DMS53 treated with DMSO at 0.1 percent for 48 hours (cell line): ENCODE measurements around the gene SMIM28.

Experiments
- DNase-seq: peaks from one replicate; lab custom pipeline; 2025; ENCODE audit not compliant: unreplicated experiment; lab: John Stamatoyannopoulos, UW

The SMIM28 gene

DNA sequence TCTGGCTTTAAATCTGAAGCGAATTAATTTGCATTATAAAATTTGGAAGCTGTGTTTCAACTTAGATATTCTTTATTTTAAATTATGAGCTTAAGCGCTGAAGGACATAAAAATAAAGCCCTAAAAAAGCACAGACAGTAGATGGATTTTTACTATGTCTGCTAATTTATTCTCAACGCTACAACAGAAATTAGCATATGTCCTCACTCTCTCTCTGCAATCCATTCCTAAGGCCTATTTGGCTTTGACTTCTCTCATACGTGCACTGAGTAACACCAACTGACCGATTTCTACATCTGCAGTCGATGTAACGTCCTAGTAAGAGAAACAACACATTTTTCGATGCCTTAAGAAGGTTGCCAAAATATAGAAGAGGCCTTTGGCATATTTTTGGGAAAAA lies 50.0 kb downstream of the SMIM28 start:
- no peak for DNase-seq

DNA sequence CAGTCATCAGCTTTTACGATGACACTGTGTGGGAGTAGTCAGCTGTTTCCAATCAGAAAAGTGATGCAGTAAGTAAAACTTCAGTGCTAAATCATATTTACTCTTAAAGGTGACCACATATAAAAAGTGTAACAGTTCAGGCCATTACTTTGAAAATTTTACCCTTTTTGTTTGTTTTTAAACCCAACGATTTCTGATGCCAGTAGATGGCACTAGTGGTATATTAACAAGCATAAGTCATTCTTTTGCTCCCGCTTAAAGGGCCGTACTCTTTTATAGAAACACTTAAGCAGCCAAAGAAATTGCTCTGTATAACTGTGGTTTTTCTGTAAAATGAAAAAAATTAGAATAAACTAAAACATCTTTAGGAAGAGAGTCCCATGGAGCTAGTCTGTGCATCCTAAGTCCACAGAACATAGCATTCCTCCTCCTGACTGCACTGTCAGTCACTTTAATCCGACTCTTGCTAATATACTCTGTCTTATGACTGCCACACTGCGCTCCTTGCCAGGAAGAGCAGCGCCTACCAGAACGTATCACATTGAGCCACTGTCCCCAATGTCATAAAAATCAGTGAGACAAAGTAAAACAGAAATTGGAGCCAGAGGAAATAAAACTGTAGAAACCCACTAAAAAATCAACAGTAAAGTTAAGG lies 51.4 kb downstream of the SMIM28 start:
- DNase-seq: peak; percentile 42

DNA sequence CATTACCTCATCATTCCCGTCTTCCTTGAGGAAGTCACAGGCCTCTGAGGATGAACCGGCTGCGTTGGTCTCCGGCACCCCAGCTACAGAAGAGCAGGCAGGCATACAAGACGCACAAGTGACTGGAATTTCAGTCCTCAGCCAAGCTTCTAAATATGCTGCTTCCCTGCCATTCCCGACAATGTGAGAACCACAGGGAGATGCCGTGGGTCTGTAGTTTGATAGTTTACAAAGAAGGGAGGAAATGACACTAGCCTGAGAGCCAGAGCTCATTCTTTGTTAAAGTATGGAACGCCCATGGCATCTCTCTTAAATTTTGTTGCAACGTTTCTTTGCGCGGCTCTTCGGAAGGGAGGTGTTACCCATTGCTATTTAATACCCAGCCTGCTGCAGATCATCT lies 52.1 kb downstream of the SMIM28 start:
- DNase-seq: no peak

DNA sequence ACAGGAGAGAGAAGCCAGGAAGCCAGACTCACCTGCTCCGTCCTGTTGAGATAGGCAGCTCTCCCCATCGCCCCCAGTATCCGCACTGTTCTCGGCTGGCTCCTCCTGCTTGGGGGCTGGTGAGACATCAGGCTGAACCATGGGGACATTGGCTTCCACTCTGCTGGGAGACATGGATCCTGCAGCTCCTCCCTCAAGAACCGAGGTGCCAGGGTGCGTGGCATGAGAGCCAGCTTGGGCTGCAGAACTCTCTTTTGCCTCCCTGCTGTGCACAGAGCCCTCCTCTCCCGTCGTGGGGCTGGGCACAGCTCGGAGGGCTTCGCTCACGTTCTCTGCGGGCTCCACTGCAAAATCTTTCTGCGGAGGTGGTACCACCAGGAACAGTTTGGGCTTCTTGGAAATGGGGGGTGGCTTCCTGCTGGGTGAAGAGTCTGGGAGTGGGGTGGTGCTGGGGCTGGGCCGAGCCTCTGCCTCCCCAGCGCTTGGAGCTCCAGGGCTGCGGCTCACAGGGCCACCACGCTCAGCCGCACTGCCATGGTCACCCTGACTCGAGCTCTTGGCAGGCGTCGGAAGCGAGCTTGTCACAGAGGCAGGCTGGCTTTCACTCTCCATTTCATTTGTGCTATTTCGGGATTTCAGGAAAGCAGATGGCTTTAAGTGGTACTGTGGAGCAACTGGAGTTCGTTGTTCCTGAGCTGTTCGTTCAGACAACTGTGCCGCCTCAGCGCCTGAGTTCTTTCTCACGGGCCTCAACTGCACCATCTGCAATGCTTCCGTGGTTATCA lies 52.8 kb downstream of the SMIM28 start:
- DNase-seq: no peak

DNA sequence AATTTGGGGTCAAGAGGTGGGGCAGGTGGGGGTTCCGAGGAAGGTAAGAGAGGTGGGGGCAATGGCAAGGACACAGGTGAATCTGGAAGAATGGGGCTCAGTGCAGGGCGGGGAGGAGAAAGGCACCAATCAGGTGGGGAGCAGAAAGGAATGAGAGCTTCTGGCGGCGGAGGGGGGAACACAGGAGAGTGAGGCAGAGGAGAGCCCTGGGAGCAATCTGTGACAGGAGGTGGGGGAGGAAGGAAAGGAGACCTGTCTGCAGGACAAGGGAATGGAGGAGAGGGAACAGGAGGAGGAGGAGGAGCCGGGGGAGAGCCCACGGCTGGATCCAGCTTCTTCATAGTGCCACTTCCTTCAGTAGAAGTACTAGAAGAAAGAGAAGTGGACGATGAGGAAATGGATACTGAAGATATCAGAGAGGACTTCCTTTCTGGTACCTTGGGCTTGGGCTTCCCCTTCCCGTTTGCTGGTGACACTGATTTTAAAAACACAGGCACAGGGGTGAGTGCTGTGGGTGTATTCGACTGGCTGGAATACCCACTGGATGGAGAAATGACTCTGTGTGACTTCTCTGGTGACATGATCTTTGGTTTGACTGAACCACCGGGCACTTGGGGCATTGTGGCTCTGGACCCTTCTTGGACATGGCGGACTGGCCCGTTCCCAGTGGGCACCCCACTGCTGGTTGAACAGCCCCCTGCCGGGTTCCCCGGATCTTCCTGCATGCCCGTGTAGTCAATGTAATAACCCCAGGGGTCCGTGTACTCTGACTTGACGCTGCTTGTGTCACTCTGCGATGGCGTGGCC lies 53.8 kb downstream of the SMIM28 start:
- no peak for DNase-seq

DNA sequence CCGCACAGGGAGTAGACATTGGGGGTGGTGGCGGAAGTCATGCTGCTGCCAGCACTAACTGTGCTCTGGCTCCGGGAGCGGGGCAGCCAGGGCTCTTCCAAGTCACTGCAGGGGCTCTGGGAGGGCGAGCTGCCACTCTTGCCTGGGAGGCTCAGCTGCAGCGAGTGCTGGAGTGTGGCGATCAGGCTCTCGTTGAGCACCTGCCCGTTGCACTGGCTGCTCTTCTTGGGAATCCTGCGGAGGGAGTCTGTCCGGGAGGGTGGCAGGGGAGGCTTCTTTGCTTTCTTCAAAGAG lies 54.3 kb downstream of the SMIM28 start:
- no peak for DNase-seq
